BLaER1 (cell line): ENCODE measurements around the gene MAMDC2.

Experiments
- H3K27ac ChIP-seq: shearing (Covaris generic); formaldehyde crosslinking; 2 replicates; pipeline ENCODE4 v1.8.1; 2022
- H3K27me3 ChIP-seq: shearing (Covaris generic); formaldehyde crosslinking; 2 replicates; pipeline ENCODE4 v1.8.1; 2022
- H3K36me3 ChIP-seq: shearing (Covaris generic); formaldehyde crosslinking; 2 replicates; pipeline ENCODE4 v1.8.1; 2022
- H3K4me1 ChIP-seq: shearing (Covaris generic); formaldehyde crosslinking; 2 replicates; pipeline ENCODE4 v1.8.1; 2022
- H3K4me2 ChIP-seq: shearing (Covaris generic); formaldehyde crosslinking; 2 replicates; pipeline ENCODE4 v1.8.1; 2022
- H3K4me3 ChIP-seq: shearing (Covaris generic); formaldehyde crosslinking; 2 replicates; pipeline ENCODE4 v1.8.1; 2022
- H3K9ac ChIP-seq: shearing (Covaris generic); formaldehyde crosslinking; 2 replicates; pipeline ENCODE4 v1.8.1; 2022
- H3K9me3 ChIP-seq: shearing (Covaris generic); formaldehyde crosslinking; 2 replicates; pipeline ENCODE4 v1.8.1; 2022
- H4K20me1 ChIP-seq: shearing (Covaris generic); formaldehyde crosslinking; 2 replicates; pipeline ENCODE4 v1.8.1; 2022
- Cebpa-rat ChIP-seq: shearing (Covaris generic); IDR thresholded peaks from 2 replicates; pipeline ENCODE4 v1.8.1; 2022

Gene MAMDC2

GRCh38 chr9:70060883-70061507, 17.3 kb downstream of the MAMDC2 start:
- TF ChIP-seq Cebpa-rat, result no peak
- H3K4me2 ChIP-seq, result no peak overlapping the region
- H3K4me1 ChIP-seq, result peaks cover 5% of the 10 kb centered on the region; the same call in 1 of the 2 replicates
- H3K9me3 ChIP-seq, result no peaks in the 10 kb centered on the region
- H3K36me3 ChIP-seq, result no peaks in the 10 kb centered on the region
- no peak overlapping the region for H3K9ac ChIP-seq
- no peaks in the 10 kb centered on the region for H4K20me1 ChIP-seq
- H3K4me3 ChIP-seq, result no peak overlapping the region
- no peak overlapping the region for H3K27ac ChIP-seq
- H3K27me3 ChIP-seq, result no peaks in the 10 kb centered on the region

GRCh38 chr9:70061776-70062175, 18.1 kb downstream of the MAMDC2 start:
- Histone ChIP-seq H3K9ac (no peak overlapping the region), H3K4me1 (peaks cover 5% of the 10 kb centered on the region; the same call in 1 of the 2 replicates), H3K27ac (no peak overlapping the region), H4K20me1 (no peaks in the 10 kb centered on the region), H3K4me3 (no peak overlapping the region), H3K4me2 (no peak overlapping the region), H3K9me3 (no peaks in the 10 kb centered on the region), H3K36me3 (no peaks in the 10 kb centered on the region), H3K27me3 (no peaks in the 10 kb centered on the region)
- no peak for TF ChIP-seq Cebpa-rat

GRCh38 chr9:70064496-70064895, 20.8 kb downstream of the MAMDC2 start:
- Histone ChIP-seq H3K4me2 (no peak overlapping the region), H3K9me3 (no peaks in the 10 kb centered on the region), H3K9ac (no peak overlapping the region), H3K4me3 (no peak overlapping the region), H3K36me3 (no peaks in the 10 kb centered on the region), H4K20me1 (no peaks in the 10 kb centered on the region), H3K4me1 (peaks cover 5% of the 10 kb centered on the region; the same call in 1 of the 2 replicates), H3K27ac (no peak overlapping the region), H3K27me3 (no peaks in the 10 kb centered on the region)
- no peak for TF ChIP-seq Cebpa-rat

- no peaks in the 10 kb centered on the region for H4K20me1 ChIP-seq
- no peak overlapping the region for H3K4me3 ChIP-seq
- no peak overlapping the region for H3K27ac ChIP-seq
- H3K27me3 ChIP-seq, result no peaks in the 10 kb centered on the region
- H3K9ac ChIP-seq, result no peak overlapping the region
- no peaks in the 10 kb centered on the region for H3K36me3 ChIP-seq
- no peaks in the 10 kb centered on the region for H3K9me3 ChIP-seq
- H3K4me2 ChIP-seq, result no peak overlapping the region
- TF ChIP-seq Cebpa-rat, result no peak
- H3K4me1 ChIP-seq, result peaks cover 5% of the 10 kb centered on the region; the same call in 1 of the 2 replicates
These were observed 21.9 kb downstream of the MAMDC2 start for GRCh38 chr9:70065572-70065971.

- Histone ChIP-seq H3K4me2 (no peak overlapping the region), H3K36me3 (no peaks in the 10 kb centered on the region), H3K9me3 (no peaks in the 10 kb centered on the region), H3K9ac (no peak overlapping the region), H3K4me3 (no peak overlapping the region), H3K27ac (no peak overlapping the region), H4K20me1 (no peaks in the 10 kb centered on the region), H3K27me3 (no peaks in the 10 kb centered on the region), H3K4me1 (peaks cover under 1% of the 10 kb centered on the region; the same call in 1 of the 2 replicates)
- no peak for TF ChIP-seq Cebpa-rat
These were observed 22.8 kb downstream of the MAMDC2 start for GRCh38 chr9:70066418-70066817.

GRCh38 chr9:70066874-70067273, 23.2 kb downstream of the MAMDC2 start:
- H3K27me3 ChIP-seq, result no peaks in the 10 kb centered on the region
- no peak overlapping the region for H3K9ac ChIP-seq
- H3K9me3 ChIP-seq, result no peaks in the 10 kb centered on the region
- H3K4me2 ChIP-seq, result no peak overlapping the region
- no peaks in the 10 kb centered on the region for H3K4me1 ChIP-seq
- H4K20me1 ChIP-seq, result no peaks in the 10 kb centered on the region
- no peak overlapping the region for H3K27ac ChIP-seq
- no peak overlapping the region for H3K4me3 ChIP-seq
- no peak for TF ChIP-seq Cebpa-rat
- H3K36me3 ChIP-seq, result no peaks in the 10 kb centered on the region

- Histone ChIP-seq H3K27me3 (no peaks in the 10 kb centered on the region), H3K27ac (no peak overlapping the region), H3K4me3 (no peak overlapping the region), H3K4me2 (no peak overlapping the region), H3K9ac (no peak overlapping the region), H3K9me3 (no peaks in the 10 kb centered on the region), H4K20me1 (no peaks in the 10 kb centered on the region), H3K4me1 (no peaks in the 10 kb centered on the region), H3K36me3 (no peaks in the 10 kb centered on the region)
- no peak for TF ChIP-seq Cebpa-rat
These were observed 26.1 kb downstream of the MAMDC2 start for GRCh38 chr9:70069704-70070103.

- Histone ChIP-seq H3K9ac (no peak overlapping the region), H3K4me1 (no peaks in the 10 kb centered on the region), H3K27me3 (no peaks in the 10 kb centered on the region), H3K4me2 (no peak overlapping the region), H3K36me3 (no peaks in the 10 kb centered on the region), H3K9me3 (no peaks in the 10 kb centered on the region), H4K20me1 (no peaks in the 10 kb centered on the region), H3K4me3 (no peak overlapping the region), H3K27ac (no peak overlapping the region)
- no peak for TF ChIP-seq Cebpa-rat
These were observed 29.5 kb downstream of the MAMDC2 start for GRCh38 chr9:70073193-70073592.

GRCh38 chr9:70073756-70074155, 30.1 kb downstream of the MAMDC2 start:
- Histone ChIP-seq H3K9me3 (no peaks in the 10 kb centered on the region), H3K4me1 (no peaks in the 10 kb centered on the region)
- no peak for TF ChIP-seq Cebpa-rat

GRCh38 chr9:70076678-70077077, 33.0 kb downstream of the MAMDC2 start:
- Histone ChIP-seq H4K20me1 (no peaks in the 10 kb centered on the region), H3K4me1 (no peaks in the 10 kb centered on the region), H3K9me3 (no peaks in the 10 kb centered on the region), H3K4me2 (no peak overlapping the region), H3K27ac (no peak overlapping the region), H3K27me3 (no peaks in the 10 kb centered on the region), H3K36me3 (no peaks in the 10 kb centered on the region), H3K4me3 (no peak overlapping the region), H3K9ac (no peak overlapping the region)
- no peak for TF ChIP-seq Cebpa-rat

More at GRCh38 chr9:70073756-70074155, 30.1 kb downstream of the MAMDC2 start:
- no peaks in the 10 kb centered on the region for H3K27me3 ChIP-seq
- H3K4me3 ChIP-seq, result no peak overlapping the region
- H4K20me1 ChIP-seq, result no peaks in the 10 kb centered on the region
- no peak overlapping the region for H3K9ac ChIP-seq
- H3K36me3 ChIP-seq, result no peaks in the 10 kb centered on the region
- no peak overlapping the region for H3K4me2 ChIP-seq
- H3K27ac ChIP-seq, result no peak overlapping the region

- TF ChIP-seq Cebpa-rat, result no peak
These were observed 35.9 kb downstream of the MAMDC2 start for GRCh38 chr9:70079417-70080037.

More at GRCh38 chr9:70079417-70080037, 35.9 kb downstream of the MAMDC2 start:
- H3K4me1 ChIP-seq, result no peaks in the 10 kb centered on the region
- no peak overlapping the region for H3K27ac ChIP-seq
- no peaks in the 10 kb centered on the region for H3K36me3 ChIP-seq
- no peak overlapping the region for H3K9ac ChIP-seq
- no peaks in the 10 kb centered on the region for H4K20me1 ChIP-seq
- H3K4me3 ChIP-seq, result no peak overlapping the region
- no peaks in the 10 kb centered on the region for H3K9me3 ChIP-seq
- H3K4me2 ChIP-seq, result no peak overlapping the region
- H3K27me3 ChIP-seq, result no peaks in the 10 kb centered on the region
